Measurements from ENCODE around the gene STK11. TPM values are rescaled to one million over a fixed set of nuclear protein-coding genes. Genes with fewer than 3 reads are reported as not detected.

STK11 gene
- total RNA-seq, 4 donors from 2014 or later, result 91.5 to 194 (median 149) TPM

- DNase-seq, result no peak
- TF ChIP-seq CTCF (IDR thresholded peaks at IDR 0.05 in 4 of 5, conservative IDR thresholded peaks at IDR 0.05 in 1 of 5) (no peak), POLR2A (IDR thresholded peaks at IDR 0.05) (no peak)
- intact Hi-C loops (cut with DNase I; ENCODE audit: low total_unique reads), result no loop called here
- in situ Hi-C loops (cut with MboI; ENCODE audit: low sequenced_read_pairs in 4 of 4), result no loop called here
- ATAC-seq, result no peak
- Histone ChIP-seq H3K9me3 (no peaks in the 10 kb centered on the region), H3K27me3 (peaks cover 4 to 6% (median 5%) of the 10 kb centered on the region in 3 donors), H3K27ac (no peak overlapping the region), H3K4me3 (peak overlapping the region in 3 of 4 donors; percentile 54 to 58 (median 54)), H3K4me1 (peaks cover 12 to 26% of the 10 kb centered on the region in 2 donors), H3K36me3 (no peaks in the 10 kb centered on the region)
These were observed 31.0 kb downstream of the STK11 start for GRCh38 chr19:1236576-1236975.

GRCh38 chr19:1237027-1237659 lies 31.6 kb downstream of the STK11 start:
- intact Hi-C loops (cut with DNase I; ENCODE audit: low total_unique reads), result no loop called here

GRCh38 chr19:1237754-1238368 lies 32.3 kb downstream of the STK11 start, which contains the start of gene CBARP:
CBARP (minus strand) TSS chr19:1238005; CDS start chr19:1236100, 1,905 bp downstream.
- in situ Hi-C loops (cut with MboI; ENCODE audit: low sequenced_read_pairs in 4 of 4) (no loop called here), intact Hi-C loops (cut with DNase I; ENCODE audit: low total_unique reads) (no loop called here)
- DNase-seq (no peak), ATAC-seq (no peak)
- Histone ChIP-seq H3K27me3 (peaks cover 4 to 6% (median 5%) of the 10 kb centered on the region in 3 donors), H3K4me3 (peak within 1 kb of the TSS; percentile 52 to 58 (median 54)), H3K9me3 (no peaks in the 10 kb centered on the region), H3K4me1 (peaks cover 20 to 34% of the 10 kb centered on the region in 2 donors), H3K36me3 (no peaks in the 10 kb centered on the region), H3K27ac (peak within 1 kb of the TSS; percentile 93 to 100 (median 97))
- TF ChIP-seq POLR2A (IDR thresholded peaks at IDR 0.05), result peak; percentile 33 to 47
- TF ChIP-seq CTCF (IDR thresholded peaks at IDR 0.05 in 4 of 5, conservative IDR thresholded peaks at IDR 0.05 in 1 of 5), result no peak

More at GRCh38 chr19:1237027-1237659, 31.6 kb downstream of the STK11 start:
- H3K27me3 ChIP-seq, result peaks cover 4 to 6% (median 5%) of the 10 kb centered on the region in 3 donors
- no peaks in the 10 kb centered on the region for H3K36me3 ChIP-seq
- peak overlapping the region; percentile 52 to 58 (median 54) for H3K4me3 ChIP-seq
- peak overlapping the region in 1 of 4 donors; percentile 38 for H3K27ac ChIP-seq
- ATAC-seq (no peak), DNase-seq (no peak)
- H3K9me3 ChIP-seq, result no peaks in the 10 kb centered on the region
- TF ChIP-seq CTCF (IDR thresholded peaks at IDR 0.05 in 4 of 5, conservative IDR thresholded peaks at IDR 0.05 in 1 of 5), result no peak
- TF ChIP-seq POLR2A (IDR thresholded peaks at IDR 0.05), result no peak
- in situ Hi-C loops (cut with MboI; ENCODE audit: low sequenced_read_pairs in 4 of 4), result no loop called here
- peaks cover 12 to 27% of the 10 kb centered on the region in 2 donors for H3K4me1 ChIP-seq

GRCh38 chr19:1238369-1239303 lies 33.1 kb downstream of the STK11 start:
- peak overlapping the region; percentile 93 to 100 (median 97) for H3K27ac ChIP-seq
- H3K9me3 ChIP-seq, result no peaks in the 10 kb centered on the region
- no peak for DNase-seq
- ATAC-seq, result no peak
- in situ Hi-C loops (cut with MboI; ENCODE audit: low sequenced_read_pairs in 4 of 4) (no loop called here), intact Hi-C loops (cut with DNase I; ENCODE audit: low total_unique reads) (no loop called here)
- TF ChIP-seq CTCF (IDR thresholded peaks at IDR 0.05 in 4 of 5, conservative IDR thresholded peaks at IDR 0.05 in 1 of 5) (no peak), POLR2A (IDR thresholded peaks at IDR 0.05) (no peak)
- no peaks in the 10 kb centered on the region for H3K36me3 ChIP-seq
- peaks cover 27 to 42% of the 10 kb centered on the region in 2 donors for H3K4me1 ChIP-seq
- peaks cover 4 to 6% (median 5%) of the 10 kb centered on the region in 3 donors for H3K27me3 ChIP-seq
- H3K4me3 ChIP-seq, result peak overlapping the region; percentile 1 to 50 (median 31)

All from gastrocnemius medialis (tissue), 4 donors.